Inflammatory macrophage (primary cell): ENCODE measurements around the gene ATG16L2.
"Not testable (repeated sequence)": the region's sequence is repeated elsewhere in the genome, so short reads cannot be mapped to it uniquely, and the experiment has no call there.

Experiments used
- DNase-seq, 2 donors: peaks; one replicate each; pipeline ENCODE4 v3.0.0-alpha.2; 2020 to 2022

Gene ATG16L2

DNA sequence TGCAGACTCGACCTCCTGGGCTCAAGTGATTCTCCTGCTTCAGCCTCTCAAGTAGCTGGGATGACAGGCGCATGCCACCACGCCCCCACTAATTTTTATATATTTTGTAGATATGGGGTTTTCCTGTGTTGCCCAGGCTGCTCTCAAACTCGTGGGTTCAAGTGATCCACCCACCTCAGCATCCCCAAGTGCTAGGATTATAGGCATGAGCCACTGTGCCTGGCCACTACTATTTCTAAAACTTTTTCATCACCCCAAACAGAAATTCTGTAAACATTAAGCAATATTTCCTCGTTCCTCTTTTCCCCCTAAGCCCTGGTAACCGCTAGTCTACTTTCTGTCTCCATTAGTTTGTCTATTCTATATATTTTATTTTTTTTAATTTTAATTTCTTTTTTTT is 9.0 kb upstream of the ATG16L2 start:
- peak; percentile 93 to 96 for DNase-seq

DNA sequence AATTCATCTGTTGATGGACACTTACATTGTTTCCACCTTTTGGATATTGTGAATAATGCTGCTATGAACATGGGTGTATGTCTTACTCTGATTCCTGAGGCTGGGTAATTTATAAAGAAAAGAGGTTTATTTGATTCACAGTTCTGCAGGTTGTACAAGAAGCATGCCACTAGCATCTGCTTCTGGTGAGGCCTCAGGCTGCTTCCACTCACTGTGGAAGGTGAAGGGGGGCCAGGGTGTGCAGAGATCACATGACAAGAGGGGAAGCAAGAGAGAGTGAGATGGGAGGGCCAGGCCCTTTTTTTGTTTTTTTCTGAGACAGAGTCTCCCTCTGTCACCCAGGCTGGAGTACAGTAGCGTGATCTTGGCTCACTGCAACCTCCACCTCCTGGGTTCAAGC is 7.8 kb upstream of the ATG16L2 start:
- DNase-seq, result not testable (repeated sequence)

DNA sequence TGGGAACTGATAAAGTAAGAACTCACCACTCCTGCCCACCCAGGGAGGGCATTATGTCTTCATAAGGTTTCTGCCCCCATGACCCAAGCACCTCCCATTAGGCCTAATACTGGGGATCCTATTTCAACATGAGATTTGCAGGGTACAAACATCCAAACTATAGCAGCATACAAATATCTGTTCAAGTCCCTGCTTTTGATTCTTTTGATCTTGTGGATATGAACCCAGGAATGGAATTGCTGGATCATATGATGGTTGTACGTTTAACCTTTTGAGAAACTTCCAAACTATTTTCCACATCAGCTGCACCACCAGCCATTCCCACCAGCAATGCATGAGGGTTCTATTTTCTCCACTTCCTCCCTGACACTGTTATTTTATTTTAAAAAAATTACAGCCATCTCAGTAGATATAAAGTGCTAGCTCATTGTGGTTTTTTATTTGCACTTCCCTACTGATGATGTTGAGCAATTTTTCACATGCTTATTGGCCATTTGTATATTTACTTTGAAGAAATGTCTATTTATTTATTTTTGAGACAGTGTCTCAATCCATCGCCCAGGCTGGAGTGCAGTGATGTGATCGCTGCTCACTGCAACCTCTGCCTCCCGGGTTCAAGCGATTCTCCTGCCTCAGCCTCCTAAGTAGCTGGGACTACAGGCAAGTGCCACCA is 7.1 kb upstream of the ATG16L2 start:
- peak; percentile 84 to 96 for DNase-seq

DNA sequence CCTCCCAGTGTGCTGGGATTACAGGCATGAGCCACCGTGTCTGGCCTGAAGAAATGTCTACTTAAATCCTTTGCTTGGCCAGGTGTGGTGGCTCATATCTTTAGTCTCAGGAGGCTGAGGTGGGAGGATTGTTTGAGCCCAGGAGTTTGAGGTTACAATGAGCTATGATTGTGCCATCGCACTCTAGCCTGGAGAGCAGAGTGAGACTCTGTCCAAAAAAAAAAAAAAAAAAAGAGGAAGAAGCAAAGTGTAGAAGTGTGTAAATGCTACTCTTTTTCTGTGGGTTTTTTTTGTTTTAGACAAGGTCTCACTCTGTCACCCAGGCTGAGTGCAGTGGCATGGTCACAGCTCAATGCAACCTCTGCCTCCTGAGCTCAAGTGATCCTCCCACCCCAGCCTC is 6.4 kb upstream of the ATG16L2 start:
- DNase-seq, result peak; percentile 86 to 88

DNA sequence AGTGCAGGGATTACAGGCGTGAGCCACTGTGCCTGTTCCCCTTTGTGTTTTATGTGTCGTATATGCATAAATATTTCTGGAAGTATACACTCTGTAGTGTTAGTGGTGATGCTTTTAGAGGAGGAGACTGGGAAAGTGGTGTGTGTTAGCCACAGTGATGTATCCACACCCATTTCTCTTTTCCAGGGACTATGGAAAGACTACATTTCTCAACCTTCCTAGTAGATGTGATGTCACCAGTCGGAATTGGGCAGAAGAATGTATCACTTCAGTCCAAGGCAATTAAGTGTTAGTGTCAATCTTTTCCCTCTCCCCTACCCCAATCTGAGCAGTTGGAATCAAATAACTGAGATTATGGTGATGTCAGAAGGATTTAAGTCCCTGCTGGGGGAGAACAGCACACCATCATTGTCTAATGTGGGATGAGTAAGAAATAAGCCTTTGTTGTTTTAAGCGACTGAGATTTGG is 5.8 kb upstream of the ATG16L2 start:
- peak in 1 of 2 donors; percentile 83 for DNase-seq

DNA sequence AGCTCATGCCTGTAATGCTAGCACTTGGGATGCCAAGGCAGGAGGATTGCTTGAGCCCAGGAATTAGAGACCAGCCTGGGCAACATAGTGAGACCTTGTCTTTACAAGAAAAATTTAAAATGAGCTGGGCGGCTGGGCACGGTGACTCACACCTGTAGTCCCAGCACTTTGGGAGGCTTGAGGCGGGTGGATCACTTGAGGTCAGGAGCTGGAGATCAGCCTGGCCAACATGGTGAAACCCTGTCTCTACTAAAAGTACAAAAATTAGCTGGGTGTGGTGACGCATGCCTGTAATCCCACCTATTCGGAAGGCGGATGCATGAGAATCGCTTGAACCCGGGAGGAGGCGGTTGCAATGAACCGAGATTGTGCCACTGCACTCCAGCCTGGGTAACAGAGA is 2.5 kb upstream of the ATG16L2 start:
- peak in 1 of 2 donors; percentile 32 for DNase-seq

DNA sequence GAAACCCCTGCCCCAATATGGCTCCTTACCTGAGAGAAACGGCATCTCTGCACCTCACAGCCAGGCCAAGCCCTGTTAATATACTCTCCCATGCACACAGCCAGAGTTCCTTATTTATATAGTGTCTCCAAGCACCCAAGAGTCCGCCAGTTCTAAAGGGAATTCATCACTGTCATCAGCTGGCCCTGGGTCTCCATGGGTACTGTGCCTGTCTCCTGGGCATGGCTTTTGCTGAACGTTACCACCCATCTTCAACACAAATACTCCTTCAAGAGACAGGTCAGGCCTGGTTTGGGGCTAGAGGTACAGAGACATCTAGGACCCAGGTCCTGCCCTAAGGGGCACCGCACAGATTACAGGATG is 1.6 kb upstream of the ATG16L2 start:
- peak in 1 of 2 donors; percentile 42 for DNase-seq

DNA sequence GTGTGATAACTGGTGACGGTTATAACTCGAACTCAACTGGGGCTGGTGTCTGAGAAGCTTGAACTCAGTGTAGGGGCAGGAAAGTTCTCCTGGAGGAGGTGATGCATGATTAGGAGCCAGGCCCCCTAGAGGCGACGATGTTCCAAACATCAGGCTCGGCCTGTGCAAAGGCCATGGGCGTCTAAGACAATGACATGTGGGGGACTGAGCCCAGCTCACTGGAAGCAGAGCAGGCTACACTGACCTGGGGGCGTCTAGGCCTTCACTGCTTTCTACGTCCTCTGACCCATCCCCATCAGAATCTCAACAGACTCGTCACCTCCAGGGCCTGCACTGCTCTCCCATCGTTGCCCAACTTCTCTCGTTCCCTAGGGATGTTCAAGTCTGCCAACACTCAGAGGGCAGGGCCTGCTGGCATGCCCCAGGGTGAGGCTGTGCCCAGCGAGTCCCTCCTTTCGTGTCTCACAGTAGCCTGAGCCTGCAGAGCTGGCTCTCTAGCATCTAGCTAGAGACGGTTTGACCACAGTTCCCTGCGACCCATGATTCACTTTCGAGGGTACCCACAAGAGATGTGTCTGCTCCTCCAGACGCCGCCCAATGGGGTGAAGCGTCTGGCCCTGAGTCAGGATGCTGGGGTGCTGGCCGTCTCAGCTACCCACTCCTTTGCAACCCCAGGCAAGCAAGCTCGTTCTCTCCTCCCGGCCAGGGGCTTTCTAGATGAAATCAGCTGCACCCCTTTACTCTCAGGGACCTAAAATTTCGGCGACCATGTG is 1.1 kb upstream of the ATG16L2 start:
- DNase-seq, result peak; percentile 66 to 78

DNA sequence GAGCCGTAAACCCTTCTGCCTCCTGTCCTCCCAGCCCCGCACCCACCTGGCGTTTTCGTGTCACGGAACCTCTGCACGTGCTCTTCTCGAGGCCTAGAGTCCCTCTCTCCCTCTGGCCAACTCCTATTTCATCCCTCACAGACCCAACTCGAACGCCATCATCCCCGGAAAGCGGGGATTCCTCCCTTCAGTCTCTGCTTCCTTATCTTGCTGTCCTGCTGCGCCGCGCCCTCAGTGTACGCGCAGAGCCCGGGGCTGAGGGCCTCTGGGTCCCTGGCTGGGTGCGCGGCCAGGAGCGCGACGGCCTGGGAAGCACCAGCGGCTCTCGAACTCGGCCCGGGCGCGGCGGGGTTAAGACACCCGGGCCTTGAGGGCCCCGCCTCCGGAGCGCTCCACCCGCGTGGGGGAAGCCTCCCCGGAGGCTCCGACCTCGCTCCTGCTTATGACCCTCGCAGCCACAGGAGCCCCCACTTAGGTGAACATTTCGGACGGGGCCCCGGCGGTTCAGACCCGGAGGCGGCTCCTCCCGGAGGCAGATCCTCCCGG is 398 bp upstream of the ATG16L2 start:
- DNase-seq, result peak; percentile 75 to 87

DNA sequence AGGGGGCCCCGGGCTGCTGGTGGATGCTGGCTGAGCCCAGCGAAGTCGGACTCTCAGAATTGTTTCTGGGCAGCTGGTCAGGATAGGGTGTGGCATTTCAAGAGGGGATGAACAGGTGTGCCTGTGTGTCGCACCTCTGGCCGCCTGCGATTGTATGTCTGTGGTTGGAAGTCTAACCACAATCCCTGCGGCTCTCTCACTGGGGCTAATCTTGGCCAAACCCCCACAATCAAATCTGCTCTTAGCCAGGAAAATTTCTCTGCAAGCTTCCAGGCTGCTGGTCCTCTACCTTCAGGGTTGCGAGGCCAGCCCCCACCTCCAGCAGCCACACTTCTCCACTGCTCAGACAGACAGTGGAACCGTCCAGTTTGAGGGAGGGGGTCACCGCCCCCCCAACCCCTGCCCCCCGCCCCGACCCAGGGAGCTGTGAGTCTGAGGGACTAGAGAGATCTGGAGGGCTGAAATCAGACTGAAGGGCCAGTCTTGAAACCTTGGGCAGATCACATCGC is 953 bp downstream of the ATG16L2 start:
- no peak for DNase-seq

DNA sequence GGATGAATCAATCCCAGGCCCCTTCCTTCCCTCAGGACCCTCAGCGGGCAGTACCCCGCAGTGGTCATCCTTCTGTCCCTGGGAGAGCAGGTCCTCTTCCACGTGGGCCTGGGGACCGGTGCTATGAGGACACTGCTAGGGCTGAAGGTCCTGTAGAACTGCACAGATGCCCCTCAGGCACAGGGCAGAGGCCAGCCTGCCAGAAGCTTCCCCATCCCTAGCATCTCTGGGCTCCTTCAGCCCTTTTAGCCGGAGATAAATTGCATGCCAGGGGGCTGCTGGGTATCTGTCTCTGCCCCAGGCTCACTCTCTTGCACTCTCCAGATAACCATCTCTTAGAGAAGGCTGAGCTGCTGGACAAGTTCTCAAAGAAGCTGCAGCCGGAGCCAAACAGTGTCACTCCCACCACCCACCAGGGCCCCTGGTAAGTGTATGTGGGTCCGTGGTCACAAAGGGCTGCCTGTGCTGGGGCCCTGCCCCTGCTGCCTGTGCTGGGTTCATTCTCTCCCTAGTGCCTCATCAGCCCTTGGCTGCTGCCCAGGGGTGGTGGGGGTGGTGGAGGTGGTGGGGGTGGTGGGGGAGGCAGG is 2.3 kb downstream of the ATG16L2 start:
- no peak for DNase-seq

DNA sequence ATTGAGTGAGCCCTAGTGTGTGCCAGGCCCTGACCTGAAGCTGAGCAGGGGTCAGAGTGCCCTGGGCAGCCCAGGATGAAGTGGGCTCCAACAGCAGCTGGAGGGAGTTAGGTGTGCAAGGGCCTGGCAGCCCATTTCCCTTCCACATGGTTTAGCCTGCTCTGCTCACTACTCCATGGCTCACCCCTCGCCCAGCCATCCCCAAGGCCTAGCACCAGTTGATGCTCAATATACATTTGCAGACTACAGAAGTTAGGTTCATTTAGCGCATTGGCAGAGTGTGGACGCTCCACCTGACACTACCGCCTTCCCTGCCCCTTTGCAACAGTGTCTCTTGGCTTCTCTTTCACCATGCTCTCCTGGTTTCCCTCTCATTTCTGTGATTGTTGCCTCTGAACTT is 3.8 kb downstream of the ATG16L2 start:
- no peak for DNase-seq

DNA sequence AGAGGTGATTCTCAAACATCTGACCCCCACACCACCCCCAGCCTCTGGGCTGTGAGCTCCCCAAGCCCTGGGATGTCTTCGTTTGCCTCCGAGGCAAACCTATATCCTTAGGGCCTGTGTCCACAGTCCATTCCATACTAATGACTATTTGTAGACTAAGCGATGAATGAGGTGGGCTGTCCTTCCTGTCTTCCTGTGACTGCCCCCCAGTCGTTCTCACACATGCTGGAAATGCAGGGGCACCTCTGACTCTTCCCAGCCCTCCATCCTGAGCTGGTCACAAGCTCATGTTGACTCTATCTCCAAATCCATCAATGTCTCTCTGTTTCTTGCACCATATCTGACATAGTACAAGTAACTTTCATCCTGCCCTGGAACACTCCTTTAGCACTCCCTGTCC is 4.8 kb downstream of the ATG16L2 start:
- DNase-seq, result no peak

DNA sequence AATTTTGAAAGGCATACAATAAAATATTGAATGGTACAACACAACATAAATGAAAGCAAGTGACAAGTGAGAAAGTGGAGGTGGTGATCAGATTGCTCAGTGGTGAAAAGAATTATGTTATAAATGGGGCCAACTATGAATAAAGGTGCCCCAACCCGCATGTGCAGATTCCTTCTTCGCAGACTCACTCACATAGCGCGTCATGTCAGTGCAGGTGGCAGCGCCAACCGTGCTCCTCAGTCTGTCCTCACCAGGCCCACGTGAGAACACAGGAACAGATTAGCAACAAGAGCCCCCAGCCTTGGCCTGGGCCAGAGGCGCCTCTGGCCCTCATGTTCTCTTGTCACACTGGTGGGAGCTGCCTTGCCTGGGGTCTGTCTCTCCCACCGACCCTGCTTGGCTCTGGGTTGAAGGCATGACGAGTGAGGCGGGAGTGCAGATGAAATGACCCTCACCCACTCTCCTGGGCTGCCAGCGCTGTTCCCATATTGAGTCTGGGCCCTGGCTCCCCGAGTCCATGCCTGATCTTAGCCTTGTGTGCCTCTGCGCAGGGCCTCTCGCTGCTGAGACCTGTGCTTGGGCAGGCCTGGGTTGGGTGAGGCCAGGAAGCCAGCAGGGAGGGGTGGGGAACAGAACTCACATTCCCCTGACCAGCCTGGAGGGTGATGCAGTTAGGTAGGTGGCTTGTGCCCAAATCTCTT is 6.4 kb downstream of the ATG16L2 start:
- DNase-seq, result no peak

DNA sequence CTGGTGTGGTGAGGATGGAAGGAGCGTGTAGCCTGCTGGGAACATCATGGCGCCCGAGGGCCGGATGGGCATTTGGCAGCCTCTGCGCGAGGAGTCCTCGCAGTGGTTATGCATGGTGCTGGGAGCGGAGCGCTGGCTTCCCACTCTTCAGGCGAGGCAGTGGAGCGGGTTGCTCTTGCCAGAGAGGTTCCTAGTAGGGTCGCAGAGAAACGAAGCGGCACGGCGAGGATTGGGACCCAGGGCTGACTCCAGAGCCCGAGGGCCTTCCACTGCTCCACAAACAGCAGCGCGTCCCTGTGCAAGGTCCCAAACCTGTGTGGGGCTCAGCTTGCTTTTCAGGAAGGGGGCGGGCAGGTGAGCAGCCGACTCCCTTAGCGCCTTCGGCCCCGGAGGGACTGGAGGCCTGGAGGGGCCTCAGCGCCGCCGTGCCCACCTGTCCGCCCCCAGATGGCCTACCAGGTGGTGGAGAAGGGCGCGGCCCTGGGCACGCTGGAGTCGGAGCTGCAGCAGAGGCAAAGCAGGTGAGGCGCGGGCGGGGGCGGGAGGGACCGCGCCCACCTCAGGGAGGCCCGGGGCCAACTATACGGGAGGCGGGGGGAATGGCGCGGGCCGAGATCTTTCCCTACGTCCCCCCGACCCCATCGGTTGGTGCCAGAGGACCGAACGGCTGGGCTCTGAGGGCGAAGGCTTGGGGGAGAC is 7.2 kb downstream of the ATG16L2 start:
- DNase-seq, result no peak

DNA sequence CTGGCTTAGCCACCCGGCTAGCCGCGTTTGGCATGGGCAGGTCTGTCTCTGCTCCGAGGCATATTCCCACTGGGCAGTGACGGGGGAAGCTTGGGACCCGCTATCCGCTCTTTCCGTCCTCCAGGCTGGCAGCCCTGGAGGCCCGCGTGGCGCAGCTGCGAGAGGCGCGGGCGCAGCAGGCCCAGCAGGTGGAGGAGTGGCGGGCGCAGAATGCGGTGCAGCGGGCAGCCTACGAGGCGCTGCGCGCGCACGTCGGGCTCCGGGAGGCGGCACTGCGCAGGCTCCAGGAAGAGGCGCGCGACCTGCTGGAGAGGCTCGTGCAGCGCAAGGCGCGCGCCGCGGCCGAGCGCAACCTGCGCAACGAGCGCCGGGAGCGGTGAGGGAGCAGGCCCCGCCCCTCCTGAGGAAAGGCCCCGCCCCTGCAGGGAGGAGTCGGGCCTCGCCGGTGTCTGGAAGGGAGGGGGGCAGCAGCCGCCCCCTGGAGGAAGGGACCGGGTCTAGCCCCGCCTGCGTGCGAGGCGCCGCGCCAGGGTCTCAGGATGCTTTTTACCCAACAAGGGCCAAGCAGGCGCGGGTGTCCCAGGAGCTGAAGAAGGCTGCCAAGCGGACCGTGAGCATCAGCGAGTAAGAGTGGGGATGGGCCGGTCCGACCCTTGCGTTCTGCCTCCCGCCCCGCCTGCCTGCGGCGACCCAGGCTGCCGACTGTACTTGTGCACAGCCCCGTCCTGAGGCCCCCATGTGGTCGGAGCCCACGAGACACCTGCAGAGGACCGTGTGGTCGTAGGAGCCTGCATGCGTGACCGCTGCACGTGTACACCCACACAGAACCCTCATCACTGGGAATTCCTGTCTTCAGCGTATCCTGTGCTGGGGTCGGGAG is 7.9 kb downstream of the ATG16L2 start:
- peak; percentile 61 to 64 for DNase-seq

DNA sequence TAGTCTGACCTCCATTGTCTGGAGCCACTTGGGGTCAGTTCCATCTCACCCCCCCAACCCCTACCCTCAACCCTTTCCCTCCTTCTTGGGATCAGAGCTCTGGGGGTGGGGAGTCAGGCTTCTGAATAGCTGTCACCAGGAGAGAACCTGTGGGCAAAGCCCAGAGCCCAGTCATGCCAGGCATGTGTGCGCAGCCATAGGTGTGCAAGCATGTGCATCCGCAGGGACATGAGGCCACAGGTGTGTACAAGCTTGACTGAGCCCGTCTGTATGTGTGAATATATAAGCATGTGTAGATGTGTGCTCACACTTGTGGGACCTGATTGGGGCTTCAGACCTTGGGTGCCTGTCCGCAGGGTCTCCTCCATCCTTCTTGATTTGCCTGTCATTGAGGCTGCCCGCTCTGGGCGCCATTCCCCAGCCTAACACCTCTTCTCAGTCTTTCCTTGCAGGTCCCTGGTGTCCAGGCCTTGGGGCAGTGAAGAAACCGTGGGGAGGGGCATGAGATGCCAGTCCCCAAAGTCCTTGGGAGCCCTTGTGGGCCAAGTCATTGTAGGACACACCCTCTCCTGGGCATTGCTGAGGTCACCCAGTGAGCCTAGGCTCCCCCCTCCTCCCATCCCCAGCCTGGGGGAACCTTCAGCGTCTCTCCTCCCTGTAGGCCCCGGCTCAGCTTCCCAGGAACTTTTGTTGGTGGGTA is 9.0 kb downstream of the ATG16L2 start:
- DNase-seq, result no peak

DNA sequence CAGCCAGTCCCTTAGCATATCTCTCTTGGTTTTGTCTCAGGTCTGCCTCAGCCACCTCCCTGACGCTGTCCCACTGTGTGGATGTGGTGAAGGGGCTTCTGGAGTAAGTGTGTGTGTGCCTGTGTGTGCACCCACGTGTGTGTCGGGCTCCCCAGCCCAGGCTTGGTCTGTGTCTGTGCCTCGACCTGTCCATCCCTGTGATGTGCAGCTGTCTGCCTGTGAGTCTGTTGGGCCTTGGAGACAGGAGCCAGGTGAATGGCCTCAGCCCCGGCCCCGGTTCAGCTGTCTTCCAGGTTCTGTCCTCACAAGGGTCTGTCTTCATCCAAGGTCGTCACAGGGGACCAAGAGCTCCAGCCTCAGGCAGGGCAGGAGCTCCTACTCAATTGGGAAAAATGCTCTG is 9.8 kb downstream of the ATG16L2 start:
- DNase-seq, result no peak

DNA sequence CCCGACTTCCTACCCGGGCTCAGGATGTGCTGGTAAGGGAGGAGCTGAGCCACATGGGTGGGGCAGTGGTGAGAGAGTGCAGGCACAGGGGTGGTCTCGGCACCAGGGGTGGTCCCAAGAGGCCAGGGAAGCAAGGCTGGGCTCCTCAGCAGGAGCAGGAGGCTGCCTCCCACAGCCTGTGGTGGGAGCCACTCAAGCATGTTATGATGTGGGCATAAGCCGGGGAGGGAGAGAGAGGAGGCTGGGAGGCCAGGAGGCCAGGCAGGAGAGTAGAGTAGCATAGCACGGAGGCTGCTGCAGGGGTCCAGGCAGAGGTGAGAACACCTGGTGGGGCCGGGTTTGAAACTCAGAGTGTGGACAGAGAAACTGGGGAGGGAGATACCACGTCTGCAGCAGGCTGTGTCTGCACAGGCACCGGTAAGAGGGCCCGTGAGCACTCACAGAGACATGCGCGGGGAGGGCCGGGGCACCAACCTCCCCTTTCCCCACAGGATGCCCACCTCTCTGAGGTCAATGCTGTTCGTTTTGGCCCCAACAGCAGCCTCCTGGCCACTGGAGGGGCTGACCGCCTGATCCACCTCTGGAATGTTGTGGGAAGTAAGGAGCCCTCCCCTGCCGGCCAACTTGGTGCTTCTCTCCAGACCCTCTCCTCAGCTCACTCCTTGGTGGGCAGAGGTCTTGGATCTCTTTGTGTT is 10.7 kb downstream of the ATG16L2 start:
- DNase-seq, result no peak

DNA sequence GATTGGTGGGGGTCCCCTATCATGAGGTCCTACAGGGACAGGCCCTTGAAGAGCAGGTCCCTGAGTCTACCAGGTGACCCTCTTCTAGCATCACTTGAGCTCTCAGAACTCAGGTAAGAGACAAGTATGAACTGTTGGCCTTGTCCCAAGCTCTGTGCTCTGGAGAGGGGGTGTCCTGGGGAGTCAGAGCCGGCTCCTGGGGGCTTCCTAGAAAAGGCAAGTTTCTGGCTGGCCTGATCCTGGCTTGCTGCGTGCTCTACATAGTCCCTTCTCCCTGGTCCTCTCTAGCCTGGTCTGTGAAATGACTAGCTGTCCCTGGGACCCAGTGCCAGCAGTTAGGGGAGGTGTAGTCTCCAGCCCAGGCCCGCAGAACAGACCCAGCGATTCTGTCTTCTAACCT is 11.4 kb downstream of the ATG16L2 start:
- DNase-seq, result no peak
